GM10266 (cell line): ENCODE results near the gene BMPR2.
"Not testable (repeated sequence)": the region's sequence is repeated elsewhere in the genome, so short reads cannot be mapped to it uniquely, and the experiment has no call there.

ENCODE experiments used
- DNase-seq: peaks from one replicate; pipeline ENCODE4 v3.0.0; 2012; ENCODE audit errors: extremely low spot score
- TF ChIP-seq, protein P1 (sequence below): IDR thresholded peaks from 2 replicates; pipeline ENCODE4 v1.5.1; 2012; ENCODE audit warnings: mild to moderate bottlenecking, low read depth; ENCODE audit not compliant: control insufficient read depth, insufficient read depth; ENCODE audit errors: missing control alignments

Gene BMPR2

DNA sequence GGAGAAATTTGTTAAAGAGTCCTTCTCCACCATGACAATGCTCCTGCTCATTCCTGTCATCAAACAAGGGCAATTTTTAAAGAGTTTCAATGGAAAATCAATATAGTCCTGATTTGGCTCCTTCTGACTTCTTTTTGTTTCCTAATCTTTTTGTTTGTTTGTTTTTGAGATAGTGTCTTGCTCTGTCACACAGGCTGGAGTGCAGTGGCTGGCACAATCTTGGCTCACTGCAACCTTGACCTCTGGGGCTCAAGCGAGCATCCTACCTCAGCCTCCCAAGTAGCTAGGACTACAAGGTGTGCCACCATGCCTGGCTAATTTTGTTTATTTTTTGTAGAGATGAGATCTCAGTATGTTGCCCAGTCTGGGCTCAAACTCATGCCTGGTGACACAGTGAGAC lies 58.3 kb downstream of the BMPR2 start:
- TF ChIP-seq, protein P1, sequence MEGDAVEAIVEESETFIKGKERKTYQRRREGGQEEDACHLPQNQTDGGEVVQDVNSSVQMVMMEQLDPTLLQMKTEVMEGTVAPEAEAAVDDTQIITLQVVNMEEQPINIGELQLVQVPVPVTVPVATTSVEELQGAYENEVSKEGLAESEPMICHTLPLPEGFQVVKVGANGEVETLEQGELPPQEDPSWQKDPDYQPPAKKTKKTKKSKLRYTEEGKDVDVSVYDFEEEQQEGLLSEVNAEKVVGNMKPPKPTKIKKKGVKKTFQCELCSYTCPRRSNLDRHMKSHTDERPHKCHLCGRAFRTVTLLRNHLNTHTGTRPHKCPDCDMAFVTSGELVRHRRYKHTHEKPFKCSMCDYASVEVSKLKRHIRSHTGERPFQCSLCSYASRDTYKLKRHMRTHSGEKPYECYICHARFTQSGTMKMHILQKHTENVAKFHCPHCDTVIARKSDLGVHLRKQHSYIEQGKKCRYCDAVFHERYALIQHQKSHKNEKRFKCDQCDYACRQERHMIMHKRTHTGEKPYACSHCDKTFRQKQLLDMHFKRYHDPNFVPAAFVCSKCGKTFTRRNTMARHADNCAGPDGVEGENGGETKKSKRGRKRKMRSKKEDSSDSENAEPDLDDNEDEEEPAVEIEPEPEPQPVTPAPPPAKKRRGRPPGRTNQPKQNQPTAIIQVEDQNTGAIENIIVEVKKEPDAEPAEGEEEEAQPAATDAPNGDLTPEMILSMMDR = no peak
- no peak for DNase-seq

DNA sequence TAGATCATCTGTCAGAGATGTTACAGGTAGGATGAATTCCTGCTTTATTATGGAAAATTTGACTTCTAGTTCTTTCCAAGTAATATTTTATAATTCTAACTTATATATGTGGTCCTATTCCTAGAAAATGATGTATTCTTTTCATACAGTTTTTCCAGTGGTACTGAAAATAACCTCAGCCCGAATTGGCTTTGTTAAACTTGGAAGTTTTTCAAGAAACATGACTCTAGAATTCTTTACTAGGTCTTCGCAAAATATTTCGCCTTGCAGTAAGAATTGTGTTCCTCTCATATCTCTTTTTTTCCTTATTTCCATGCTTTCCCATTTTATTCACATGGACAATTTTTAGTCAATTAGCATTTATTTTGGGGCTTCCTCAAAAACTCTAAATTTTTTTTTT lies 60.5 kb downstream of the BMPR2 start:
- DNase-seq = no peak
- TF ChIP-seq, protein P1 = no peak

DNA sequence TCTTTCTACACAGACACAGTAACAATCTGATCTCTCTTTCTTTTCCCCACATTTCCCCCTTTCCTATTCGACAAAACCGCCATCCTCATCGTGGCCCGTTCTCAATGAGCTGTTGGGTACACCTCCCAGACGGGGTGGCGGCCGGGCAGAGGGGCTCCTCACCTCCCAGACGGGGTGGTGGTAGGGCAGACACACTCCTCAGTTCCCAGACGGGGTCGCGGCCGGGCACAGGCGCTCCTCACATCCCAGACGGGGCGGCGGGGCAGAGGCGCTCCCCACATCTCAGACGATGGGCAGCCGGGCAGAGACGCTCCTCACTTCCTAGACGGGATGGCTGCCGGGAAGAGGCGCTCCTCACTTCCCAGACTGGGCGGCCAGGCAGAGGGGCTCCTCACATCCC lies 64.0 kb downstream of the BMPR2 start:
- not testable (repeated sequence) for DNase-seq

DNA sequence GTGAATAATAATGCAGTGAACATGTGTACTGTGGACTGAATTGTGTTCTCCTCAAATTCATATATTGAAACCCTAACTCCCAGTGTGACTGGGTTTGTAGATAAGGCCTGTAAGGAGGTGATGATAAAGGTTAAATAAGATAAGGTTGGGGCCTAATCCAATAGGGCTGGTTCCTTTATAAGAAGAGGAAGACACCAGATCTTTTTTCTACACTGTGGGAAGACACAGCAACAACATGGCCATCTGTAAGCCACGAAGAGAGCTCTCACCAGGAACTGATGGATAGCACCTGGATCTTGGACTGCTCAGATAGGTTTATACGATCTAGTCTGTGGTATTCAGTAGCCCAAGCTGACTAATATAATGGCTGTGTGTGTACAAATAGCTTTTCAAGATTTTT lies 66.8 kb downstream of the BMPR2 start:
- no peak for DNase-seq
- TF ChIP-seq, protein P1 = no peak

DNA sequence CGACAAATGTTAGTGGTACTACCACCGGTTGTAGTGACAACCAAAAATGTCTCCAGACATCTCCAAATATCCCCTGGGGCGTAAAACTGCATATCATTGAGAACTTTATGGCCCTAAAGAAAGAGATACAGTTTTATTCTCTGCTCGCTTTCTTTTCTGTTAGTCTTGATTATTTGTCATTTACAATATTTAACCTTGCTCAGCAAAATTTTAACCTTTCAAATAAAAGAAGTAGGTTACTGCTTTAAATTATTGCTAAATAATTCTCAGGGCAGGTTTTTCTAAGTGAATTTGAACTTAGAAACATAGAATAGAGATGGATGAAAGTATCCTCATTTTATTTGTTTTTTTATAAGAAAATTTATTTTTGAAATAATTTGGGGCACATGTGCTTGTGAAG lies 67.9 kb downstream of the BMPR2 start:
- TF ChIP-seq, protein P1 = no peak
- no peak for DNase-seq

DNA sequence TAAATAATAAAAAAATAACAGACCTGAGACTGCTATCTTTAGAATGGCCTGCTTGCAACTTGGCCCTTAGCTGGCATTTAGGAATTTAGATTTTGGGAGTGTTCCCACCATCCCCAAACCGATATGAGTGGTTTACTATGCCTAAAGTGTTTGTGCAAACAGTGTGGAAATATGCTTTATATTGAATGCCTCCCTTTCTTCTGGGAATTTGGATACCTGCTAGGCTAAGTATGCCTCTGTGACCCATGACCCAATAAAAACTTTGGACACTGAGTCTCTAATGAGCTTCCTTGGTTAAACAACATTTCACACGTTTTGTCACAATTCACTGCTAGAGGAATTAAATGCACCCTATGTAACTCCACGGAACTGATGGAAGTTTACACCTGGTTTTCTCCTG lies 73.2 kb downstream of the BMPR2 start:
- no peak for DNase-seq
- TF ChIP-seq, protein P1 = no peak

DNA sequence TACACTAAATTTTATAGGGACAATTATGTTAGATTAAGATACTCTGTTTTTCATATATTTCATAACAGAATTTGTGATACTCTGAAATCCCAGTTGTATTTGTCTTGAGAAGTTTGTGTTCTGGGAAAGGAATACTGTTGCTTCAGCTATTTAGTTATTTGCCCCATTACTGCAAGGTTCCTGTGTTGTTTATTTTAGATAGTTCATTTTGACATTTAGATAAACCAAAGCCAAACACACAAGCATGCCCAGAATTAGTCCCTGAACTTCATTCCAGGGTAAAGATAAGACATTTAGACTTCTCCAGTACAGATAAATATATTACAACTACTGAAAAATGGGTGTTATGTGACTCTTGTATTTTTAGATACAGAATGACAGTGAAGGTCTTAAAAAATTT lies 74.7 kb downstream of the BMPR2 start:
- TF ChIP-seq, protein P1 = no peak
- DNase-seq = no peak

DNA sequence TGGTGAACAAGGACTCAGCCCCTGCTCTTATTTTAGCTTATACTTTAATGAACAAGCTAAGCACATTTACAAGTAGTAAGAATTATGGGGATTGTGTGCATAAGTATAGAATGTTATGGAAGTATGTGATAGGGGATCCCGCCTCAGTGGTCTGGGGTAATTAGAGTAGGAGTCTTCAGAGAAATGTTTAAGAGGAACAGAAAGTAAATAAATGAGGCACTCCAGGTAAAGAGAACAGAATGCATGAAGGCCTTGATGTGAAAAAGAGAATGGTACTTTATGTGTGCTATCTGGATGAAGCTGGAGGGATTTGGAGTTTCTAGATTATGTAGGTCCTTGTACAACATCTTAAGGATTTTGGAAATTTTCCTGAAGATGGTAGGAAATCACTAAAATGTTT lies 76.6 kb downstream of the BMPR2 start:
- TF ChIP-seq, protein P1 = no peak
- DNase-seq = no peak
